SK-N-SH (cell line): ENCODE measurements around the gene INSRR.

Experiments
- EP300 ChIP-seq, 2 experiments: IDR thresholded peaks; 2 replicates each; pipeline versions ENCODE4 v1.4.0 to v1.6.1; 2012; ENCODE audit warnings: borderline replicate concordance in 1 of 2, low read depth in 1 of 2, low read length in 1 of 2
- FOXJ3 ChIP-seq: sonication (generic); formaldehyde crosslinking; IDR thresholded peaks from 2 replicates; pipeline ENCODE4 v1.5.1; 2020; ENCODE audit warnings: mild to moderate bottlenecking, missing genetic modification reagents

- TF ChIP-seq EP300 (IDR thresholded peaks at IDR 0.05; ENCODE audit: borderline replicate concordance in 1 of 2, low read depth in 1 of 2, low read length in 1 of 2) (no peak), FOXJ3 (CRISPR knock-in tag) (no peak)
Observed at GRCh38 chr1:156868341-156868740, 9.4 kb upstream of the INSRR start.
